Embryonic facial prominence (tissue), 1 donor: ENCODE measurements around the gene SERPIND1.
"Not testable (repeated sequence)": the region's sequence is repeated elsewhere in the genome, so short reads cannot be mapped to it uniquely, and the experiment has no call there.

Experiments used
- DNase-seq: peaks from one replicate; pipeline ENCODE4 v3.0.0-alpha.2; 2016; ENCODE audit errors: extremely low spot score

The SERPIND1 gene

GRCh38 chr22:20811971-20812660 lies 38.2 kb downstream of the SERPIND1 start:
- no peak for DNase-seq

GRCh38 chr22:20813056-20813455 lies 39.1 kb downstream of the SERPIND1 start:
- no peak for DNase-seq

- DNase-seq, result no peak
Observed at GRCh38 chr22:20814221-20814808, 40.4 kb downstream of the SERPIND1 start.

- no peak for DNase-seq
Observed at GRCh38 chr22:20815477-20816050, 41.7 kb downstream of the SERPIND1 start.

- DNase-seq, result no peak
Observed at GRCh38 chr22:20816559-20816958, 42.6 kb downstream of the SERPIND1 start.

- DNase-seq, result no peak
Observed at GRCh38 chr22:20818471-20818870, 44.6 kb downstream of the SERPIND1 start.

GRCh38 chr22:20819471-20819870 lies 45.6 kb downstream of the SERPIND1 start:
- DNase-seq, result no peak

GRCh38 chr22:20821717-20822239 lies 47.9 kb downstream of the SERPIND1 start:
- DNase-seq, result not testable (repeated sequence)

- DNase-seq, result no peak
Observed at GRCh38 chr22:20822240-20822639, 48.3 kb downstream of the SERPIND1 start.

- no peak for DNase-seq
Observed at GRCh38 chr22:20823264-20823663, 49.4 kb downstream of the SERPIND1 start.

GRCh38 chr22:20825216-20825615 lies 51.3 kb downstream of the SERPIND1 start:
- DNase-seq, result not testable (repeated sequence)

GRCh38 chr22:20825624-20826023 lies 51.7 kb downstream of the SERPIND1 start:
- DNase-seq, result no peak

- not testable (repeated sequence) for DNase-seq
Observed at GRCh38 chr22:20826373-20827152, 52.6 kb downstream of the SERPIND1 start.

- no peak for DNase-seq
Observed at GRCh38 chr22:20829491-20830134, 55.7 kb downstream of the SERPIND1 start.

- DNase-seq, result no peak
Observed at GRCh38 chr22:20833225-20833665, 59.3 kb downstream of the SERPIND1 start.

- DNase-seq, result no peak
Observed at GRCh38 chr22:20834206-20834605, 60.3 kb downstream of the SERPIND1 start.

- DNase-seq, result no peak
Observed at GRCh38 chr22:20834725-20835124, 60.8 kb downstream of the SERPIND1 start.
